Mesendoderm (in vitro differentiated cells): ENCODE measurements around the gene CPNE4. TPM values are rescaled to one million over a fixed set of nuclear protein-coding genes. Genes with fewer than 3 reads are reported as not detected.
"Not testable (repeated sequence)": the region's sequence is repeated elsewhere in the genome, so short reads cannot be mapped to it uniquely, and the experiment has no call there.

Experiments used
- DNase-seq: peaks from one replicate; pipeline ENCODE4 v3.0.0; 2013
- H2AK5ac ChIP-seq: 2 replicates; pipeline ENCODE4 v1.6.1; 2013; ENCODE audit warnings: low read length, inconsistent platforms
- H2BK120ac ChIP-seq: 2 replicates; pipeline ENCODE4 v1.6.1; 2013; ENCODE audit warnings: low read depth, mild to moderate bottlenecking, low read length, moderate library complexity, mixed read lengths
- H2BK15ac ChIP-seq: replicated peaks from 2 replicates; pipeline ENCODE4 v1.6.1; 2013; ENCODE audit warnings: low read depth, mild to moderate bottlenecking, moderate library complexity
- H2BK5ac ChIP-seq: 2 replicates; pipeline ENCODE4 v1.6.1; 2013; ENCODE audit warnings: low read length, inconsistent platforms
- H3K18ac ChIP-seq: 2 replicates; pipeline ENCODE4 v1.6.1; 2013; ENCODE audit warnings: mild to moderate bottlenecking, low read length, mixed read lengths
- H3K23ac ChIP-seq: one replicate; pipeline ENCODE4 v1.6.1; 2013; ENCODE audit warnings: low read length
- H3K27ac ChIP-seq: 2 replicates; pipeline ENCODE4 v1.5.1; 2013; ENCODE audit warnings: low read depth, mild to moderate bottlenecking, inconsistent platforms, low read length, moderate library complexity
- H3K27me3 ChIP-seq: 2 replicates; pipeline ENCODE4 v1.6.1; 2013; ENCODE audit warnings: low read length, control low read depth, mild to moderate bottlenecking, inconsistent platforms; ENCODE audit not compliant: insufficient read depth, poor library complexity
- H3K36me3 ChIP-seq: 2 replicates; pipeline ENCODE4 v1.6.1; 2013; ENCODE audit warnings: low read length, inconsistent platforms; ENCODE audit not compliant: control insufficient read depth, insufficient read depth
- H3K4ac ChIP-seq: one replicate; pipeline ENCODE4 v1.6.1; 2013; ENCODE audit warnings: low read depth, mild to moderate bottlenecking, low read length, moderate library complexity
- H3K4me1 ChIP-seq: 2 replicates; pipeline ENCODE4 v1.6.1; 2013; ENCODE audit warnings: low read depth, low read length, inconsistent platforms; ENCODE audit not compliant: control insufficient read depth
- H3K4me2 ChIP-seq: 2 replicates; pipeline ENCODE4 v1.6.1; 2013; ENCODE audit warnings: low read length
- H3K4me3 ChIP-seq: 2 replicates; pipeline ENCODE4 v1.5.1; 2013; ENCODE audit warnings: mild to moderate bottlenecking, low read length
- H3K56ac ChIP-seq: one replicate; pipeline ENCODE4 v1.6.1; 2013; ENCODE audit warnings: low read length
- H3K79me1 ChIP-seq: 2 replicates; pipeline ENCODE4 v1.6.1; 2013; ENCODE audit warnings: low read length, inconsistent platforms
- H3K79me2 ChIP-seq: 2 replicates; pipeline ENCODE4 v1.6.1; 2013; ENCODE audit warnings: mild to moderate bottlenecking, low read length; ENCODE audit not compliant: control insufficient read depth, insufficient read depth
- H3K9ac ChIP-seq: 2 replicates; pipeline ENCODE4 v1.6.1; 2013; ENCODE audit warnings: low read length, inconsistent platforms
- H4K5ac ChIP-seq: one replicate; pipeline ENCODE4 v1.6.1; 2013; ENCODE audit warnings: low read length
- H4K8ac ChIP-seq: one replicate; pipeline ENCODE4 v1.6.1; 2013; ENCODE audit warnings: low read depth, mild to moderate bottlenecking, control low read depth, low read length, moderate library complexity
- WGBS: extraction: QIAGEN DNeasy Blood & Tissue Kit; methylation state at CpG from one replicate; pipeline ENCODE4 v1.1.7; 2013; ENCODE audit warnings: low lambda C conversion rate, missing lambda C conversion rate; ENCODE audit not compliant: insufficient coverage; ENCODE audit errors: extremely low coverage; 5-methylcytosine and 5-hydroxymethylcytosine counted together
- small RNA-seq: library from polyadenylated mRNA; stranded (forward); fragments of <200 nt; extraction: miRNeasy Mini kit (QIAGEN cat#:217004); gene quantifications from one replicate; pipeline ENCODE3, GENCODE V24; 2013; ENCODE audit not compliant: insufficient read depth

The CPNE4 gene

DNA sequence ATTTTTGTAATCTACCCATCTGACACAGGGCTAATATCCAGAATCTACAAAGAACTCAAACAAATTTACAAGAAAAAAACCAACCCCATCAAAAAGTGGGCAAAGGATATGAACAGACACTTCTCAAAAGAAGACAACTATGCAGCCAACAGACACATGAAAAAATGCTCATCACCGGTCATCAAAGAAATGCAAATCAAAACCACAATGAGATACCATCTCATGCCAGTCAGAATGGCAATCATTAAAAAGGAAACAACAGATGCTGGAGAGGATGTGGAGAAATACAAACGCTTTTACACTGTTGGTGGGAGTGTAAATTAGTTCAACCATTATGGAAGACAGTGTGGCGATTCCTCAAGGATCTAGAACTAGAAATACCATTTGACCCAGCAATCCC is 548.3 kb downstream of the CPNE4 start:
- H3K27ac ChIP-seq, H2BK15ac ChIP-seq, H3K36me3 ChIP-seq, H2BK120ac ChIP-seq, H3K4ac ChIP-seq, H4K5ac ChIP-seq, H2AK5ac ChIP-seq, H3K4me3 ChIP-seq, H3K79me1 ChIP-seq, H4K8ac ChIP-seq, H3K9ac ChIP-seq, H3K79me2 ChIP-seq, H3K56ac ChIP-seq, H2BK5ac ChIP-seq, H3K4me1 ChIP-seq, H3K18ac ChIP-seq, H3K23ac ChIP-seq, H3K27me3 ChIP-seq, DNase-seq, H3K4me2 ChIP-seq: not testable (repeated sequence)
- no CpG with 5 or more reads among the region's 3 CpGs for WGBS

DNA sequence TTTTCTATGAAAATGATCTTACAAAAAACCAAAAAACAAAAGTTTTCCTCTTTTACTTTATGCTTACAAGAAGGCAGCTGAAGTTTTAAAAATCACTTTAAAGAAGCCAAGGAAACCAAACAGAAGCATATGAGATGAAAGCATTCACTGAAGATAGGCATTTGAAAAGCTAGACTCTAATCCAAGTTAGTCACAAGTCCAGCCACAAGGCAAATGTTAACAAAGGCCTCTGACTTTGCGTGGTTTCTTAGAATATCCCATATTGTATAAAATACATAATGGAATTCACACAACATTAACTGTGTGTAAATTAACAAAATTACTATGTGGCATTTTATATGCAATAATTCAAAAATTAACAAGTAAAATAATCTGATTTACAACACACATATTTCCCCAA is 549.7 kb downstream of the CPNE4 start:
- no peak overlapping the region for H4K5ac ChIP-seq
- H3K79me2 ChIP-seq, result peaks cover 7% of the 10 kb centered on the region
- H2BK5ac ChIP-seq, result no peak overlapping the region
- H2BK15ac ChIP-seq, result no peak overlapping the region
- H3K4me2 ChIP-seq, result no peak overlapping the region
- H3K23ac ChIP-seq, result no peak overlapping the region
- peaks cover 2% of the 10 kb centered on the region for H3K79me1 ChIP-seq
- no peak overlapping the region for H2BK120ac ChIP-seq
- H3K4ac ChIP-seq, result no peak overlapping the region
- no peak overlapping the region for H3K9ac ChIP-seq
- H2AK5ac ChIP-seq, result no peak overlapping the region
- no peaks in the 10 kb centered on the region for H3K4me1 ChIP-seq
- peaks cover 2% of the 10 kb centered on the region for H3K36me3 ChIP-seq
- H4K8ac ChIP-seq, result no peak overlapping the region
- H3K27me3 ChIP-seq, result no peaks in the 10 kb centered on the region
- H3K27ac ChIP-seq, result no peak overlapping the region
- no peak overlapping the region for H3K18ac ChIP-seq
- H3K56ac ChIP-seq, result no peak overlapping the region
- no peak for DNase-seq
- WGBS, result no CpG with 5 or more reads among the region's 1 CpG
- no peak overlapping the region for H3K4me3 ChIP-seq

DNA sequence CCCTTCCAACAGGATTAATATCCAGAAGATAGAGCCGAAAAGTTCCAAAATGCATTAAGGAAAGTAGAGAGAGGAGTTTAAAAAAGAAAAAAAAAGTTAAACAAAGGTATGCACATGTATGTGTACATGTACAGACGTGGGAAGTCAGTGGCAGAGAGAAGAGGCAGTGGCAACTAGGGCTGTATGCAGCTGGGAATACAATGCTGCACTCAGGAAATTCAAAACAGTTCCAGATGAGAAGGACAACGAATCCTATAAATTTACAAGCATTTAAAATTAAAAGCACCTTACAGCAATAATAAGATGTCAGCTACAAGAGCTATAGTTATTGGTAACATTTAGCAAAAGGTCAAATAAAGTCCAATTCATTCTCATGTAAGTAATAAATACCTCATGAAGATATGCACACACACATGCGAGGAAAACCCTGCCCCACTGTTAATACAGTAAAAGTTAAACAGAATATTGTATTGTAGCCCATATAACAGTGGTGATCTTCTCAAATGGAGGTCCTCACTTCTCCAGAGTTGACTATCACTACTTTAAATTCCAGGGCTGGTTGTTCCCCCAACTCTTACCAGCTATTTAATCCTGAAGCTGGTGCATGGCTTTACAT is 550.2 kb downstream of the CPNE4 start:
- Histone ChIP-seq H3K27ac (no peak overlapping the region), H2AK5ac (no peak overlapping the region), H4K5ac (no peak overlapping the region), H3K36me3 (peaks cover 3% of the 10 kb centered on the region), H3K23ac (no peak overlapping the region), H2BK5ac (no peak overlapping the region), H3K79me1 (peaks cover 2% of the 10 kb centered on the region), H3K9ac (no peak overlapping the region), H3K4ac (no peak overlapping the region), H3K79me2 (peaks cover 8% of the 10 kb centered on the region), H4K8ac (no peak overlapping the region), H3K56ac (no peak overlapping the region), H2BK15ac (no peak overlapping the region), H3K4me1 (no peaks in the 10 kb centered on the region), H3K18ac (no peak overlapping the region), H3K4me3 (no peak overlapping the region), H3K4me2 (no peak overlapping the region), H2BK120ac (no peak overlapping the region), H3K27me3 (no peaks in the 10 kb centered on the region)
- WGBS, result no CpG with 5 or more reads among the region's 4 CpGs
- DNase-seq, result no peak

Small RNA genes lying within 50 kb of the gene (small RNA-seq; reads per million reads assigned to genes)
- gene AC107027.2 (not detected), gene MIR5704 (not detected)
